Fibroblast of pulmonary artery (primary cell): ENCODE results near the gene UBE2D4.
A peak's percentile ranks its signal among the peaks of the same experiment; 100 is the strongest.

ENCODE experiments used
- DNase-seq: peaks from one replicate; pipeline ENCODE4 v3.0.0-alpha.2; 2010; ENCODE audit warnings: low read depth
- H3K4me3 ChIP-seq: replicated peaks from 2 replicates; pipeline ENCODE4 v1.5.1; 2011; ENCODE audit warnings: low read depth, mild to moderate bottlenecking, control low read depth, low read length, moderate library complexity
- TF ChIP-seq, protein P1 (sequence below): IDR thresholded peaks from 2 replicates; pipeline ENCODE4 v1.5.1; 2011; ENCODE audit warnings: mild to moderate bottlenecking, control low read depth, low read length, inconsistent platforms; ENCODE audit errors: missing control alignments

Gene UBE2D4

DNA sequence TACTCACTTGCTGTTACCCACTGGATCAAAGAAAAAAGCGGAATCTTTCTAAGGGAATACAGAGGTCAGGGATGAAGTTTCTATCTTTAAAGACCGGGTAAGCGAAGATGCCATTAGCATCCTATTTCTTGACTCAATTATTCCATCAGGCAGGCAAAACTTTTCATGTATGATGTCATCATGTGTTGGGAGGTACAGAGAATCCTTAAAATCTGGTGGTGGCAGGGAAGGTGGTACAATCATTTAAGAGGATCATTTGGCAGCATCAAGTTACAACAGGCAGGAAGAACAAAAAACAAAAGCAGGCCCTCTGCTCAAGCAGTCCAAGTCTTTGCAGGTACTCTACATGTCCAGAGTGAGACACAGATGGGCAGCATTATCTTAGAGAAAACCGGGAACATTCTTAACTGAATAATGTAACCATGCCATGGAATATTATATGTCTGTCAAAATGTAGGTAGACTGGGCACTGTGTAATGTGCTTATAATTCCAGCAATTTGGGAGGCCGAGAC, 23.6 kb upstream of the UBE2D4 start:
- H3K4me3 ChIP-seq, result no peak overlapping the region
- no peak for DNase-seq
- TF ChIP-seq, protein P1, sequence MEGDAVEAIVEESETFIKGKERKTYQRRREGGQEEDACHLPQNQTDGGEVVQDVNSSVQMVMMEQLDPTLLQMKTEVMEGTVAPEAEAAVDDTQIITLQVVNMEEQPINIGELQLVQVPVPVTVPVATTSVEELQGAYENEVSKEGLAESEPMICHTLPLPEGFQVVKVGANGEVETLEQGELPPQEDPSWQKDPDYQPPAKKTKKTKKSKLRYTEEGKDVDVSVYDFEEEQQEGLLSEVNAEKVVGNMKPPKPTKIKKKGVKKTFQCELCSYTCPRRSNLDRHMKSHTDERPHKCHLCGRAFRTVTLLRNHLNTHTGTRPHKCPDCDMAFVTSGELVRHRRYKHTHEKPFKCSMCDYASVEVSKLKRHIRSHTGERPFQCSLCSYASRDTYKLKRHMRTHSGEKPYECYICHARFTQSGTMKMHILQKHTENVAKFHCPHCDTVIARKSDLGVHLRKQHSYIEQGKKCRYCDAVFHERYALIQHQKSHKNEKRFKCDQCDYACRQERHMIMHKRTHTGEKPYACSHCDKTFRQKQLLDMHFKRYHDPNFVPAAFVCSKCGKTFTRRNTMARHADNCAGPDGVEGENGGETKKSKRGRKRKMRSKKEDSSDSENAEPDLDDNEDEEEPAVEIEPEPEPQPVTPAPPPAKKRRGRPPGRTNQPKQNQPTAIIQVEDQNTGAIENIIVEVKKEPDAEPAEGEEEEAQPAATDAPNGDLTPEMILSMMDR, result no peak

DNA sequence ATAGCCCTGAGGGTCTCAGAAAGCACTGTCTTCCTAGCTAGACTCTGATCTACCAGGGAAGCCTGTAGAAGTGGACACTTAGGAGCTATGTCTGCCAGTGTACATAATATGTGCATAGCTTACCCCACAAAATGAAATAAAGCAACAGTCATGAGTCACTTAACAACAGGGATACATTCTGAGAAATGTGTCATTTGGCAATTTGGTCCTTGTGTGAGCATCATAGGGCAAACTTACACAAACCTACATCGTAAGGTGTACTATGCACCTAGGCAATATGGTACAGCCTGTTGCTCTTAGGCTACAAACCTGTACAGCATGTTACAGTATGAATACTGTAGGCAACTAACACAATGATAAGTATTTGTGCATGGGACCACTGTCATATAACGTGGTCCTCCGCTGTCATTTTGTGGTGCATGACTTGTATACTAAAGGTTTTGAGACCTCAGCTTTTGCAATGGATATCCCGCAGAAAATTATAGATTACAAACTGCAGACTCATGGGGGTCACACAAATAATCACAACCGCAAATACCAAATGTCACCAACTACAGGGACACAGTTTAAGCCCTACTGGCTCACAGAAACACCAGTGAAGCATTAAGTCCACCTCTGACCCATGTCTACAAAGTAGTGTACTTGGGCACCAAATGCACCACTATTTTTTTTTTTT, 21.6 kb upstream of the UBE2D4 start:
- H3K4me3 ChIP-seq, result peak overlapping the region; percentile 76
- DNase-seq, result no peak
- TF ChIP-seq, protein P1, result no peak

DNA sequence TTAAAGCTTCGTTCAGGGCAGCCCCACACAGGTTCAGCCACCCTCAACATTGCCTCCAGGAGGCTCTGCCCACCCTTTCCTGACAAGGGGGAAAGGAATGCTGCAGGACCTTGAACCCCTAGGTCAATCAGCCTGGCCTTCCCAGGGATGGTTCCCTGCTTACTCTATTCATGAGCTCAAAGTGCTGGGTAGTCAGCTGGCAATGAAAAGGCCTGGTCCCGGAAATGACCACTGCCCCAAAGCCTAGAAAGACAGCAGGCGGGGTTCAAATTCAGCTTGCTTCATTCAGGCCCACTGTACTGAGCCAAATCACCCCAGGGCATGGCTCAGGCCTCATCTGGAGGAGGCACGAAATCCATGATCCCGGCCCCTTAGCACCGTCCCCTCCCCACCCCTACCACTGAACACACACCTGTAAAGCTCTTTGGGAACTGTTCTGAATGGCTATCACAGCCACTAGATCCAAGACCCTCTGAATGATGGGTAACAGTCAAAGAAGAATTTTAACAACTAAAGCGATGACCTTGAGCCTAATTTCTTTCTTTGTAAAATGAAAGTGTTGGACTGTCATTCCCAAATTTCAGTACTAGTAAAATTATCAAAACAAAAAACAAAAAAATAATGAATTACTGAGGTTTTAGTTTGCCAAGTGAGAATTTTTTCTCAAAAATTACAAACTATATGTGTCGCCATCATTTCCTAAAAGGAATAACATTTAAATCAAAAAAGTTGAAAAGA, 20.9 kb upstream of the UBE2D4 start:
- peak overlapping the region; percentile 76 for H3K4me3 ChIP-seq
- no peak for DNase-seq
- TF ChIP-seq, protein P1, result no peak

GRCh38 chr7:43905956-43906330, 20.3 kb upstream of the UBE2D4 start:
- TF ChIP-seq, protein P1, result no peak
- peak; percentile 42 for DNase-seq
- peak overlapping the region; percentile 76 for H3K4me3 ChIP-seq

GRCh38 chr7:43906331-43907010, 19.8 kb upstream of the UBE2D4 start, which contains the start of gene URGCP:
URGCP (minus strand) TSS chr7:43906596; CDS start chr7:43906575, 21 bp downstream.
- DNase-seq, result peak; percentile 29
- peak within 1 kb of the TSS; percentile 76 for H3K4me3 ChIP-seq
- TF ChIP-seq, protein P1, result no peak

DNA sequence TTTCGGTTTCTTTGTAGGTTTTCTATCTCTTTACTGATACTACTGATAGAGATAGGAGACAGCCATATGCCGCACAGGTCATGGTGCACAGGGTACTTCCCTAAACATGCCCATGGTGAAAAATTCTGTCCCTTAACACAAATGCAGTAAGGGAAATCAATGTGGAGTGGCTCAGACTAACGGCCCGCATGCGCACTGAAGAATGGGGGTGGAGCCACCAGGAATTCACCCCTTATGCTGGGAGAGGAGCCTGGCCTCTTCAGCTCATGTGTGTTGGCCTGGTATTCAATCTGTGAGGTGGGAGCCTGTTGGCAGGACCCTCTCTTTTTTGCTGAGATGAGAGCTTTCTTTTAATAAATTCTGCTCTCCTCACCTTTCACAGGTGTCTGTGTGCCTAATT, 11.4 kb upstream of the UBE2D4 start:
- TF ChIP-seq, protein P1, result no peak
- no peak for DNase-seq
- no peak overlapping the region for H3K4me3 ChIP-seq
